Ectodermal cell (in vitro differentiated cells): ENCODE data around the gene RAB3A.

ENCODE experiments used
- H3K27ac ChIP-seq: 2 replicates; pipeline ENCODE4 v1.7.0; 2013; ENCODE audit warnings: mild to moderate bottlenecking, low read depth, low read length; ENCODE audit not compliant: insufficient read depth, poor library complexity, severe bottlenecking
- H3K27me3 ChIP-seq: 2 replicates; pipeline ENCODE4 v1.7.0; 2013; ENCODE audit warnings: mild to moderate bottlenecking, low read length; ENCODE audit not compliant: insufficient read depth, control insufficient read depth, poor library complexity, severe bottlenecking
- H3K36me3 ChIP-seq: one replicate; pipeline ENCODE4 v1.7.0; 2013; ENCODE audit warnings: low read length; ENCODE audit not compliant: control insufficient read depth, insufficient read depth
- H3K4me1 ChIP-seq: one replicate; pipeline ENCODE4 v1.7.0; 2013; ENCODE audit warnings: low read length; ENCODE audit not compliant: control insufficient read depth, insufficient read depth
- H3K4me3 ChIP-seq: 2 replicates; pipeline ENCODE4 v1.7.0; 2013; ENCODE audit warnings: low read depth, low read length, control low read depth; ENCODE audit not compliant: insufficient read depth
- H3K9me3 ChIP-seq: 2 replicates; pipeline ENCODE4 v1.7.0; 2013; ENCODE audit warnings: mild to moderate bottlenecking, low read length, moderate library complexity; ENCODE audit not compliant: control insufficient read depth
- WGBS, 2 experiments: methylation state at CpG; one replicate each; pipeline ENCODE4 v1.1.7; 2013; ENCODE audit warnings: missing lambda C conversion rate in 2 of 2; 5-methylcytosine and 5-hydroxymethylcytosine counted together

Gene RAB3A

DNA sequence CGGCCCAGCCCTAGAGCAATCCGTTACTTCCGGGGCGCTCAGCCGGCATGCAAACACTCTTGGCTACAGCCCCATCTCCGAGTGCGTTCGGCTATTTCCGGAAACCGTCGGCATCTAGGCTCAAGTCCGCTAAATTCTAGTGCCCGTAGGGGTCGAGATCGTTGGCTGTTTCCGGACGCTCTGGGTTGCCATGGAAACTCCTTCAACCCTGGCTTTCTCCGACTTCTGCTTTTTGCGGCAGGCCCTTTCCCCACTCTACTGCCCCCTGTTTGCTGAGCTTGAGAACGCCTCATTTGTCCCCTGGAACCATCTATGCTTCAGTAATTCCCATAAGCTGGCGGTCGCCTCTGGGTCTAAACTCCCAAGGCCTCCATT is 51.4 kb downstream of the RAB3A start:
- WGBS, 2 experiments = 1% methylated on average over 22 of the region's 22 CpGs
- H3K27me3 ChIP-seq = no peaks in the 10 kb centered on the region
- no peaks in the 10 kb centered on the region for H3K9me3 ChIP-seq
- H3K4me1 ChIP-seq = peaks cover 12% of the 10 kb centered on the region
- peak overlapping the region; percentile 99 for H3K27ac ChIP-seq
- no peaks in the 10 kb centered on the region for H3K36me3 ChIP-seq
- peak overlapping the region; percentile 70 for H3K4me3 ChIP-seq

DNA sequence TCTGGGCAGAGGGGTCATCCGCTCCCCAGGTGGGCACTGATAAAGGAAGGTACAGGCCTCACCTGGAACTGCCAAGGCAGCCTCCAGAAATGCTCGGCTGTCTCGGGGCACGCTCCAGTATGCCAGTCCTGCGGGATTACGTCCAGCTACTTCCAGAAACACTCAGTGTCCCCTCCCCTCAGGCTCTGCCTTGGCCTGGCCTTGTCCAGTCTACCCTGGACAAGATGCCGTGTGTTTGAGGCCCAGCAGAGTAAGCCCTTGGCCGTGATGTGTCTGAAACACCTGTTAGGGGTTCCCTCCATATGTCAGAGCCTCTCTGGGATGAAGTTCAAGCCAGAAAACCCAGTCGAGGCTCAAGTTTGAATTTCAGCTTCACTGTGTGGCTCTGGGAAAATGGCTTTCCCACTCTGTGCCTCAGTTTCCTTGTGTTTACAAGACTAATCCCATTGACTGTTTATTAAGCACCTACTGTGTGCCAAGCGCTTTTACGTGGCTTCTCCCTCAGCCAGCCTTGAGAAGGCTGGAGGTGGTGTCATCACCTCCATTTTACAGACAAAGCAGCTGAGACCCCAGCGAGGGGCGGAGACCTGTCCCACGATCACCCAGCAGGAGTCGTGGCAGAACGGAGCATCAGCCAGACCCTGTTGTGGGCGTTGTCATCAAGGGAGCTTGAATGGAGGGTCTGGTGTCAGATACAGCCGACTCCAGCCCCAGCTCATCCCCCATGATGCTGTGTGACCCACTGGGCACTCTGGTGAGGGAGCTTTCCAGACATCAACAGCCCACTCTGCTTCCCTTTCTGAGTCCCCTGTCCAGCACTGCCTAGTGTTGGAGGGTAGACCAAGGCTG is 52.8 kb downstream of the RAB3A start:
- H3K4me3 ChIP-seq = no peak overlapping the region
- no peak overlapping the region for H3K27ac ChIP-seq
- peaks cover 7% of the 10 kb centered on the region for H3K4me1 ChIP-seq
- H3K27me3 ChIP-seq = no peaks in the 10 kb centered on the region
- no peaks in the 10 kb centered on the region for H3K36me3 ChIP-seq
- 86 to 87% methylated on average over 18 of the region's 18 CpGs for WGBS, 2 experiments
- no peaks in the 10 kb centered on the region for H3K9me3 ChIP-seq

DNA sequence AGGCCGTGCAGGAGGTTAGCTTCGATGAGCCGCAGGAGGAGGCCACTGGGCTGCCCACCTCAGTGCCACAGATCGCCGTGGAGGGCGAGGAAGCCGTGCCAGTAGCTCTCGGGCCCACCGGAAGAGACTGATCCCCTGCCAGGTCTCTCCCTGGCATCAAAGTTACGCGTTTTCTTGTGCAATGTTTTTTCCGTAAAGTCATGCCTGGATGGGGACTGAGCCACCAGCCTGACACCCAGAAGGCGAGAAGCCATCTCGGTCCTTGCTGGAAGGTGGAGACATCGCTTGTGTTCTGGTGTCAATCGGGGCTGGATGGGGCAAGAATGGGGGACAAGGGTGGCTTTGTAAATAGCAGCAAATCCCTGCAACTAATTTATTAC is 54.3 kb downstream of the RAB3A start:
- Histone ChIP-seq H3K4me3 (no peak overlapping the region), H3K27ac (no peak overlapping the region)
- 91 to 94% methylated on average over 16 of the region's 16 CpGs for WGBS, 2 experiments

DNA sequence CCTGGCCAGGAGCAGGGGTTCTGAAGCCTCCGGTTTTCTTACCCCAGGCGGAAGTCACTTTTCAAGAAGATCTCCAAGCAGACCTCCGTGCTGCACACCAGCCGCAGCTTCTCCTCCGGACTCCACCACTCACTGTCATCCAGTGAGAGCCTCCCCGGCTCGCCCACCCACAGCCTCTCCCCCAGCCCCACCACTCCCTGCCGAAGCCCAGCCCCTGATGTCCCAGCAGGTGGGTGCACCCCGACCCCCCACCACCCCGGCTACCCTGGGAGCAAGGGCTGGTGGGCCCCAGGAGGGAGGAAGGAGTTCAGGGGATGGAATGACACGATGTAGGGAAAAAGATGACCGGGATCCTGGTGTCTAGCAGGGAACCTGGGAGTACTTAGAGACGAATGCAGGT is 56.4 kb downstream of the RAB3A start:
- H3K27me3 ChIP-seq = no peaks in the 10 kb centered on the region
- H3K9me3 ChIP-seq = no peaks in the 10 kb centered on the region
- H3K36me3 ChIP-seq = peaks cover 8% of the 10 kb centered on the region
- no peak overlapping the region for H3K27ac ChIP-seq
- no peak overlapping the region for H3K4me3 ChIP-seq
- WGBS, 2 experiments = 93 to 95% methylated on average over 13 of the region's 13 CpGs
- no peaks in the 10 kb centered on the region for H3K4me1 ChIP-seq

More for the DNA sequence above, 54.3 kb downstream of the RAB3A start:
- Histone ChIP-seq H3K4me1 (peaks cover 7% of the 10 kb centered on the region), H3K9me3 (no peaks in the 10 kb centered on the region), H3K36me3 (peaks cover 8% of the 10 kb centered on the region), H3K27me3 (no peaks in the 10 kb centered on the region)
